RPMI8226 (cell line): Measurements from ENCODE around the gene MAPRE2.

Experiments used
- DNase-seq: peaks from one replicate; pipeline ENCODE4 v3.0.0-alpha.2; 2015

MAPRE2 gene

GRCh38 chr18:35040988-35041814 lies at the start of gene MAPRE2:
Gene MAPRE2, plus strand, starts transcription at chr18:35041413. Its CDS starts 127 bp downstream, at chr18:35041540.
- DNase-seq = peak; percentile 99

DNA sequence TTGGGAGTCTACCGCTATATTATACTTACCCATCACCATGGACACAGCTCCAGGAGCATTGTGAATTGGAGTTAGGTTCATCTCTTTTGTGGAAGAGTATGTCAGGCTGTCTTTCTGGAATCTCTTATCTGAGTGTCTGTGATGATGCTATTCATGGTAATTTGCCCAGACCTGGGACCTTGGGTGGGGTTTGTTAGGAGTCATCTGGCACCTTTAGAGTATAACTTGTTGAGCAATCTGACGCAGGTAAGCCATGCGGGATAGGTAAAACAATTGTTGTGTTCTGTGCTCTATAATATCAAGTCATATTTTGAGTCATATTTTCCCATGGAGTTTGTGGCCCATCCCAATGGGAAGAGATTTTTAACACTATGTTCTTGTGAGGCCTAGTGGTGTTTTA lies 49.7 kb upstream of the MAPRE2 start:
- no peak for DNase-seq

- DNase-seq = no peak
Measured at GRCh38 chr18:34993289-34993688, 47.9 kb upstream of the MAPRE2 start.

DNA sequence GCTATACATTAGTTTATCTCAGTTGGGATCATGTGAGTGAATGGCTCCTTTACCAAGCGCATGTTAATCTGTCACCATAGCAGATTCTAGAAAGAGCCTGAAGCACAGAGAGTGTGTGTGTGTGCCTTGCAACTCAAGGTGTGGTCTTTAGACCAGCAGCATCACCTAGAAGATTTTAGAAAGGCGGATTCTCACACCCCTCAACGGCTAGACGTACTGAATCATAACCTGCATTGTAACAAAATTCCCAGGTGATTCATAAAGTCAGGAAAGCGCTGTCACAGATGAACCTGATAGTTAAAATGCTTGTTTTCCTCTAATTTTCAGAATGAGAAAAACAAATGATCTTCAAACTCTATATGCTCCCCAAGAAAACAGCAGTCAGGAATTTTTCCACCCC lies 45.5 kb upstream of the MAPRE2 start:
- DNase-seq = no peak

DNA sequence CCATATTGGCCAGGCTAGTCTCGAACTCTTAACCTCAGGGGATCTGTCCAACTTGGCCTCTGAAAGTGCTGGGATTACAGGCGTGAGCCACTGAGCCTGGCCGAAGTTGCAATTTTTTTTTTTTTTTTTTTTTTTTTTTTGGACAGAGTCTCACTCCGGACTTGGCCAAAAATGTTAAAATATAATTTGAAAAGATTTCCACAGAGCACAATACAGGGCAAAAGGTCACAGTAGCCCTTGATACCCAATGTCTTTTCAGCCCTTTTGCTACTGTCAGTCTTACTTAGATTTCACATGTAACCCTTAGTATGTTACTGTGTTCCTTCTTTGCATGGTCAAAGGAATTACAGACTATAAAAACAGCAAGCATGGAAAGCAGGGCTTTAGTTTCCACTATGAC lies 42.6 kb upstream of the MAPRE2 start:
- no peak for DNase-seq

DNA sequence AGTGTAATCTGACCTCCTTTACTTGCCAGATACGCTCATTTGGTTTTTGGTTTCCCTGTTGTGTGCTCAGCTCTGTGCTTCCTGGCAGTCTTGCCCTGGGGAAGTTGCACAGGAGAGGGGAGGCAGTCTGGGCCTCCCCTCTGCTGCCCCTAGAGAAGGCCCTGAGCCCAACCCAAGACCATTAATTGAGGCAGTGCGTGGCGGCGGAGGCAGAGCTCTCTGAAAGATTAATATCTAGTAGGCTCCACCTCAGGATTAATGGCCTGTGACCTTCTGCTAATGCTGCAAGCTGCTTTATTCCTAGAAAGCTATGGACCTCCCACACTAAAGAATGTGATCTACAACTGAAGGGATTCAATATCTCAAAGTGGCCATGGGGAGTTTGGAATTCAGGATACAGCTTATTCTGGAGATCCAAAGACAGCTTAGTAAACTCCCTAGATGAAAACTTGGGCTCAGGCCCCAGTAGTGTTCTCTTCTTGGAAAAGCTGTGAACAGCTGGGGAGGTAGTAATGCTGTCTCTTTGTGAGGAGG lies 41.4 kb upstream of the MAPRE2 start:
- DNase-seq = no peak

- DNase-seq = no peak
Measured at GRCh38 chr18:35000457-35000856, 40.8 kb upstream of the MAPRE2 start.

DNA sequence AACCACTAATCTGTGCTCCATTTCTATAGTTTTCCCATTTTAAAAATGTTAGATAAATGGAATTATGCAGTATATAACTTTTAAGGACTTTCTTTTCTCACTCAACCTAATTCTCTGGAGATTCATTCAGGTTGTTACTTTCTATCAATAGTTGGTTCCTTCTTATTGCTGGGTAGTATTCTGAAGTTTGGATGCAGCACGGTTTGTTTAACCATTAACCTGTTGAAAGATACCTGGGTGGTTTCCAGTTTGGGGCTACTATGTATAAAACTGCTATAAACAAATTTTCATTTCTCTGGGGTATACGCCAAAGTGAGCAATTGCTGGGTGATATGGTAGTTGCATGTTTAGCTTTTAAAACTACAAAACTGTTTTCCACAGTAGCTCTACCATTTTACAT lies 39.1 kb upstream of the MAPRE2 start:
- no peak for DNase-seq

- peak; percentile 70 for DNase-seq
Measured at GRCh38 chr18:35005963-35006577, 35.1 kb upstream of the MAPRE2 start.

GRCh38 chr18:35010156-35010555 lies 31.1 kb upstream of the MAPRE2 start:
- no peak for DNase-seq

DNA sequence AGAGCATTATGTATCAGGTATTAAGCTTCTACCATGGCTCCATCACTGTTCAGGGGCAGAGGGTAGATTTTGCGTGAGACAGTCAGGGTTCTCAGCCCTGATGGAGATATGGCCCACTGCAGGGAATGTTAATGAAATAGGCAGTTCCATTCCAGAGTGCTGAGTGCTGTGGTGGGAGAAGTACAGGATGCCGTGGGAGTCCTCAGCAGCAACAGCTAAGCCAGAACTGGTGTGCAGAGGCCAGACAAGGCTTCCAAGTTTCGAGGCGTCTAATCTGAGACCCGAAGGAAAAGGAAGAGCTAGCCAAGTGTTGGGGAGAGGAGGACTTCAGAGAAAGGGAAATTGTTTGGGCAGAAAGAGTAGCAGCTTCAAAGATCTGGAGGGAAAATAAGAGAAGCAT lies 30.2 kb upstream of the MAPRE2 start:
- DNase-seq = no peak

- DNase-seq = no peak
Measured at GRCh38 chr18:35019933-35020332, 21.3 kb upstream of the MAPRE2 start.

DNA sequence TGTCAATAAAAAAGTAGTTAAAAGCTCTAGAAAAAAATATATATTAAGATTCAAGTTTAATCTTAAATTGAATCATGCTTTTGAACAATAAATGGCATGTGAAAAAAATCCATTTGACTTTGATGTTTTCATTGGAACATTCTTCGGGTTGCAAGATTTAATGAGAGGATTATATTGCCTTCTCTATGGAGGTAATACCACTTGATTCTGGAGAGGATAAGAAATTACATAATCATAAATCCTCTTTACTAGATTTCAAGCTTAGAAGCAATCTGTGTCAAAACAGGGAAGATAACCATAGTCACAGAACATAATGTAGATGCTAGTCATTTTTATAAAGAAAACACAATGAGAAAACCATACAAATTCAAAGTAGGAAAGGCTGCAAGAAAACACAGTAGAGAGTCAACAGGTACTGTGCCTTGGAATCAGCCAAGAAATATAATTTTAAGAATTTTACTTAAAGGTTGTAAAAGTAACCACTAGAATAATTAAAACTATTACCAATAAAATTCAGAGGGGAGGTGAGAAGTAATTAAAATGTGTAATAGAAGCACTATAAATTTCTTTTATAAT lies 18.7 kb upstream of the MAPRE2 start:
- no peak for DNase-seq

DNA sequence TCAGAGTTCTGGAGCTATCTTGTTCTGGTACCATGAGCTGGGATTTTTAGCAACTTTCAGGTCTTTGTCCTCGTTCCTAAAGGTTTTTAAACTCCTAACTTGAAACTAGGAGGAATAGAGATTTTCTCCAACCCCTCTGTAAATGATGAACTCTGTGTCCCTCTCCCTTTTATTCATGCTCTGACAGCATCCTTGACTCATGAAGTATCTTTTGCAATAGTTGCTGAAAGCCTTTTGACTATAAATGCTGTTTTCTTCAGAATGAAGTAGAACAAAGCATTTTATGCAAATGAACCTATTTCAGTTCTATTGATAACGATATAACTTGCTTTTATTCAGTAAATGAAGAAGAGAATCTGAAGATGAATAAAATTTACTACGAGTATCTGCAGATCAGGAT lies 17.0 kb upstream of the MAPRE2 start:
- DNase-seq = no peak

GRCh38 chr18:35024965-35025364 lies 16.2 kb upstream of the MAPRE2 start:
- DNase-seq = no peak

DNA sequence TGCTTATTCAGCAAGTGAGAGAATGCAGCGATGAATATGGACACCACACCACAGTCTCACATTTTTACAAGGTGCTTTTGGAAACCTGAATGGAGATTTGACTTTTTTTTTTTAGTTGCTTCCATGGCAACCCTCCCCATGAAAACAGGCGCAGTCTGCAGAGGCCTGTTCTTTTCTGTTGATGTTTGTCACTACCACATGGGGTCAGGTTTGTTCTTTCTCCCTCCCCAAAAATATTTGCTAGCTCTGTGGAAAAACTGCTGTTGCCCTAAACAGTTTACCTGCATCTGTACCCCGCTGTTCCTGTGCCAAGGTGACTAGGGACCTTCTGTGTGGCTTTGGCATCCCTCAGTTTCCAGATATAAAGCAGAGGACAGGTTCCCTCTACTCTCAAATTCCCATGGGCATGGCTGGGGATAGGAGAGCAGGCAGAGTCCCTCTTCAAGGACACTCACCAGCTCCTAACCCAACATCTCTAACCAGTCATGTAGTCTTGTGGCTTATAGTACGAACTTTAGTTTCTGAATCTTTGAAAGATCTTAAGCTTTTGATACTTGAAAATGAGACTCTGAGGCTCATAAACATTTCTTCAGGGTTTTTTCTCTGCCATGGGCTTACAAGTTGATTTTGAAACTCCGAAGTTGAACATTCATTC lies 14.7 kb upstream of the MAPRE2 start:
- DNase-seq = peak; percentile 44

- no peak for DNase-seq
Measured at GRCh38 chr18:35027206-35027605, 14.0 kb upstream of the MAPRE2 start.

DNA sequence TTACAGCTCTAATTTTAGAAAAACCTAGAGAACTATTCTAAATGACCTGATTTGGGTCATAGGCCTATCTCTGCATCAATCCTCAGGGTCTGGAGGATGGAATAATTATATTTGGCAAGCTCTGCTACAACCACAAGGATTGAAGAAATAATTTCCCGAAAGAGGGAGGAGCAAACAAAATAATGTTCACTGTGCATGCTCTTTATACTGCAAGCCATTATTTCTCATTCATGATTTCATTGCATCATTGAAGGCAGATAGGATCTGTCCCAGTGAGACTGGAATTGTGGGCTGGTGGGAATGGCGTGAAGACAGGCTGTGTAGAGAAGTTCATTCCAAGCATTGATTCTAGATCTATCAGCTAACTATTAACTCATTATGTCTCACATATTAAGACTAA lies 12.7 kb upstream of the MAPRE2 start:
- no peak for DNase-seq

DNA sequence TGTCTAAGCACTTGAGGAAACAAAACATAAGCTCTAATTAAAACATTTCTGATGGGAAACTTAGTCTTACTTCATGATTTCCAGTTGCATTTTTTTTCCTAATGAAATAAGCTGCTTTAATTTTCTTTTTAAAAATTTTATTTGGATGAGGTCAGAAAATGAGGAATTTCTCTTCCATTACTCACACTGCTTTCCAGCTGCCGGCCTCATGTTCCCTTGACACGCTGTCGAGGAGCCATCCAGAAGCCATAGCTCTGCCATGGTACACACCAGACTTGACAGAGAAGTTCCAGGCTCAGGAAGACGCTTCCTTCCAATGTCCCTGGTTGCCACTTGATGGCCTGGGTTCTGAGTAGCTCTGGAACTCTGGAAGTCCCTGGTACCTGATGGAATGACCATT lies 12.1 kb upstream of the MAPRE2 start:
- no peak for DNase-seq

DNA sequence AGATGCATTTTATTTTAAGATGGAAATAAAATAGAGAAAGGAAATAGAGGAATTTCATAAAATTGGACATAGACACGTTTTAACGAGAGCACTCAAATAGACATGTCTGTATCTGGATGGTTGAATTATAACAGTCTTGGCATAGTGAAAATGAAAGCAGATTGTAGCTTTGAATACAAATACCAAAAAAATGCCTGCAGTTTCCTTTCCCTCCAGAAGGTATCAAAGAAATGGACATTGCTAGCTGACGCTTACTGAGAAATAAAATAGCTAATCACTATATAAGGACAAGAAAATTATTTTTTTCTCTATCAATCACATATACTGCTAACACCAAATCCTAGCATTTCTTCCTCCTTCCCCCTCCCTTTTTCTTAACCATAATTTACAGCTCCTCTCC lies 11.4 kb upstream of the MAPRE2 start:
- peak; percentile 46 for DNase-seq

- DNase-seq = no peak
Measured at GRCh38 chr18:35030277-35030989, 10.8 kb upstream of the MAPRE2 start.

GRCh38 chr18:35032113-35032512 lies 9.1 kb upstream of the MAPRE2 start:
- DNase-seq = no peak

- DNase-seq = no peak
Measured at GRCh38 chr18:35038029-35038428, 3.2 kb upstream of the MAPRE2 start.
